Non-pigmented ciliary epithelial cell (primary cell): ENCODE results near the gene HSCB.
A peak's percentile ranks its signal among the peaks of the same experiment; 100 is the strongest.
"Not testable (repeated sequence)": the region's sequence is repeated elsewhere in the genome, so short reads cannot be mapped to it uniquely, and the experiment has no call there.

Experiments
- DNase-seq: peaks from one replicate; pipeline ENCODE4 v3.0.0-alpha.2; 2010; ENCODE audit warnings: low read depth

HSCB gene, protein sequence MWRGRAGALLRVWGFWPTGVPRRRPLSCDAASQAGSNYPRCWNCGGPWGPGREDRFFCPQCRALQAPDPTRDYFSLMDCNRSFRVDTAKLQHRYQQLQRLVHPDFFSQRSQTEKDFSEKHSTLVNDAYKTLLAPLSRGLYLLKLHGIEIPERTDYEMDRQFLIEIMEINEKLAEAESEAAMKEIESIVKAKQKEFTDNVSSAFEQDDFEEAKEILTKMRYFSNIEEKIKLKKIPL

DNA sequence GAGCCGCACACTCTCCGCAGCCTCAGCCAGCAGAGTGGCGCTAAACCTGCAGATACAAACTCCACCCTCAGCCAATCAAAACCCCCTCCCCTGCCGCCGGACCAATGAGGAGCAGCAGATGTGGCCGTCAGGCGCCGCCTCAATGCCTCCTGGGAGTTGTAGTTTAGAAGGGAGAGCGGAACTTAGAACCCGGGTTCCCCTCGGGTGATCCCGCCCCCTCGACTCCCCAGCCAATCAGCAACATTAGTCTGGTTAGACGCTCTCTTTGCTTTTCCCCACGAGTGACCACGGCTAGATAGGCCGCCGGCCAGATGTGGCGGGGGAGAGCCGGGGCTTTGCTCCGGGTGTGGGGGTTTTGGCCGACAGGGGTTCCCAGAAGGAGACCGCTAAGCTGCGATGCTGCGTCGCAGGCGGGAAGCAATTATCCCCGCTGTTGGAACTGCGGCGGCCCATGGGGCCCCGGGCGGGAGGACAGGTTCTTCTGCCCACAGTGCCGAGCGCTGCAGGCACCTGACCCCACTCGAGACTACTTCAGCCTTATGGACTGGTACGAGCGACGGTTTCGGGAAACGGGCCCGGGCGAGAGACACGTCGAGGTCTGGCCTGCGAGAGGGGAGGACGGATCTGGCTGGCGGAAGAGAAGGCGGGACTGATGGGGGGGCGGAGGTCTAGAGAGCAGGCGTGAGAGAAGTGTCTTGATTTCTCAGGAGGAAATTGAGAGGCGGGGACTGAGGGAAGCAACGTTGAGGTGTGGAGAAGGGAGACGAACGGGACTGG lies at the start of gene HSCB, which contains the start of gene CHEK2:
Gene HSCB (plus strand): TSS at position 255 of the 777 bp plus-strand sequence. CDS start 57 bp downstream, at position 312.
Gene CHEK2 (minus strand): TSS at position 36 of the 777 bp plus-strand sequence. CDS start 7,099 bp downstream, outside the sequence.
- DNase-seq, result peak; percentile 94

DNA sequence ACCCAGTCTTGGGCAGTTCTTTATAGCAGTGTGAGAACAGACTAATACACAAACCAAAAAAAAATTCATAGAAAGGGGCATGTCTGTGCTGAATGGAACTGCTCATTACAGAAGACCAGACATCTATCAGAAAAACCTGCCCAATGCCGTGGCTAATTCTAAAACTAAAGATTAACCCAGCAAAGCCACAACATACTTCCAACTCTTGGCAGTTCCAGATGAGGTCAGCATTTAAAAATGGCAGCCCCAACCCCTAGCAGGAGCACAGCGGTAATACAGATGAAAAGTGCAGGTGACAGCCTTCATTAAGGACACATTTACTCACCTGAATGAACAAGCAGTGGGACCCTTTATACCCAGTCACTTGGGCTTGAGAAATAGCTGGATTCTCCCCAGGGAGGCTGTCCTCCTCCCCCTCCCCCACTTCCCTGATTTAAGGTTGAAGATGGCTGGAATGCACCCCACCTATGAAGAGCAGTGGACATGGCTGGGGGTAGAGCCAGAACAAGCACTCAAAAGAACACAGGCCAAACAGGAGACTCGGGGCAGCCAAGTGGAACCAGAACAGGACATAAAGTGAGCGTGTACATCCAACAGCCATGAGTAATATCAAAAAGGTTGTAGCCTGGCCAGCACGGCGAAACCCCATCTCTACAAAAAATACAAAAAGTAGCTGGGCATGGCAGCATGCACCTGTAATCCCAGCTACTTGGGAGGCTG lies 48.6 kb upstream of the HSCB start:
- DNase-seq, result not testable (repeated sequence)

DNA sequence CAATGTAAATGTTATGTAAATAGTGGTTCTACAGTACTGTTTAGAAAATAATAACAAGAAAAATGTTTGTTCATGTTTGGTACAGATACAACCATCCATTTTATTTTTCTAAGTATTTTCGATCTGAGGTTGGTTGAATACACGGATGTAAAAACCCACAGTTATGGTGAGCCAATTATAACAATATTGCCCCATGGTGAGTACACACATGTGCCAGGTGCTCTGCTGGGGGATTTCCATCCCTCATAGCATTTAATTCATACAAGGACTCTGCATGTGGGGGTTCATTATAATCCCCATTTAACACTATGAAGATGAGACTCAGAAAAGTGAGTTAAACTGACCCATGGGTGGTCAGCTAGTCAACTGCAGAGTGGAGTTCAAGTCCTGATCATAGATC lies 38.9 kb upstream of the HSCB start:
- DNase-seq, result no peak

DNA sequence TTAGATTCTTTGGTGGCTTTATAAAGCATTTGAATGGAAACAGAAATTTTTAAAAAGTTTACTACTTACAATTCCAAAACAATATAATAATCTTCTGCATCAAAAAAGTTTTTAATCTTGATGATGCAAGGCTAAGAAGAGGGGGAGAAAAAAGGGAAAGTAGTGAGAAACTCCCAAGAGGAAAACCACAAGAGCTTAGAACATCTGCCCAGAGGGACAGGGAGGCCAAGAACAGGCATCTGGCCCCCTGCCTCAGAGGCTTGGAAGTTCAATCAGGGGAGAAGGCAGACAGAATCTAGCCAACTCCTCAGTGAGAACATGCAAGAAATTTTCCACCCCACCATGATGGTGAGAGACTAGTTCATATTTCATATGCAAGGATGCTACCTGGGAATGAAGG lies 38.4 kb upstream of the HSCB start:
- DNase-seq, result no peak

DNA sequence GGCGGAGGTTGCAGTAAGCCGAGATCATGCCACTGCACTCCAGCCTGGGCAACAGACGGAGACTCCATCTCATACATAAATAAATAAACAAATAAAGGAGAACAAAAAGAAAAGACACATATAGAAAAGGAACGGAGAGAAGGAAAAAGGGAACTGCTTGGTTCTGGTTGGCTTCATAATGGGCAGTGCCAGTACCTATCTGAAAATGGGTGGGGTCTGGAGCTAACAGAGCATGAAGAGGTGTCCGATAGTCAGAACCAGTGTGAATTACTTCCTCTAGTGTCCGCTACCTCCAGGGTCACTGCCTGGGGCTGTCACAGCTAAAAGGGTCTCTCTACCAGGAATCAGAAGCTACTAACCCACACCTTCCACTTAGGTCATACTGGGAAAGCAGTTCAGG lies 35.0 kb upstream of the HSCB start:
- DNase-seq, result no peak

DNA sequence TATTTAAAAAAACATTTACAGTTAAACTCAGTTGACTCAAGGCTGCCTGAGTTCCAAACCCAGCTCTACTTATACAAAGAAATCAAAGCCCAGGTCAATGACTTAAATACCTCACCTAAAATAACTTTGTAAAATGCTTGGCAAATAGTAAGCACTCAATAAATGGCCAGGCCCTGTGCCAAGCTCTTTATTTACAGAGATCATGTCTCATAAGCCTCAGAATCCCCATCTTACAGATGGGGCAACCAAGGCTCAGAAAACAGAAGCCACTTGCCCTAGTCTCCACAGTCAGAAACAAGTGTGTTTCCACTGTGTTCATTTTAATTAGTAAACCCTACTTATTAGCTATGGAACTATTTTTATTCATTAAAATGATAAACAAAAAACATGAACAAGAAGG lies 31.7 kb upstream of the HSCB start:
- no peak for DNase-seq

DNA sequence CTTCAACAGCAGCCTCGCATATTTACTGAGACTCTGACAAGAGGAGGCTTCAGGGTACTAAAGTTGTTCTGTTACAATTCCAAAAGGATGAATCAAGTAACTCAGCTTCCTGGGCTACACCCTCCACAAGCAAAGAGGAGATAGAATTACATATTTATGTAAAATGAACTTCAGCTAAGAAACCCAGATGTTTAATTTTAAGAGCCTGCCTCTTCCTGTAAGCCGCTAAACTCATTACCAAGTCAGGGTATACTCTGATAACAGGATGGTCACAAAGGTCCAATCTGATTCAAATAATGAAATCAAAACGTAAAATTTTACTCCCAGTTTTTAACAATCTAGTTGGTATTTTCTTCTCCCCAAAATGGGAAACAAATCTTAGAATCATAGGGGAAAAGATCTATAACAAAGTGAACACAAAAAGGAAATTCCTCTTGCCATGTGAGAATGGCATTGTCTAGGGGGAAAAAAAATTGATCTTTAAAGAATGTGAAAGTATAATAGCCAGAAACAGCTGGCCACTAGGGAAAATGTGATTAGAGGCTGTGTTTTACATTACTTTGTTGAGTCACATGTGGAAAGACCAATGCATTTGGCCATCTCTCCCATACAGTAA lies 31.2 kb upstream of the HSCB start:
- DNase-seq, result peak; percentile 76

DNA sequence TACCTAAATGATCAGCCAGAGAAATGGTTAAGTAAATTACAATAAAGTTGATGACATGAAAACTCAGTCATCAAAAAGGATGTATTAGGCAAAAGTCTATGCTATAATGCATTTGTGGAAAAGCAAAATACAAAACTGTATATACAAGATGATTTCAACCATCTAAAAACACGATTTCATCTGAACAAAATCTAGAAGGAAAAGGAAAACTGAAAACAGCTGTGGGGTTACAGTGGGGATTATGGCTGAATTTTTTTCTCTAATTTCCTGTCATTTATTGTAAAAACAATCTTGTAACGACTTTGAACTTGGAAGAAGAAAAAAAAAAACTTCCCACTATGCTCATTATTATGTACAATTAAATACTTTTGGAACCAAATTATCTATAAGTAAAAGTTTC lies 30.5 kb upstream of the HSCB start:
- no peak for DNase-seq

DNA sequence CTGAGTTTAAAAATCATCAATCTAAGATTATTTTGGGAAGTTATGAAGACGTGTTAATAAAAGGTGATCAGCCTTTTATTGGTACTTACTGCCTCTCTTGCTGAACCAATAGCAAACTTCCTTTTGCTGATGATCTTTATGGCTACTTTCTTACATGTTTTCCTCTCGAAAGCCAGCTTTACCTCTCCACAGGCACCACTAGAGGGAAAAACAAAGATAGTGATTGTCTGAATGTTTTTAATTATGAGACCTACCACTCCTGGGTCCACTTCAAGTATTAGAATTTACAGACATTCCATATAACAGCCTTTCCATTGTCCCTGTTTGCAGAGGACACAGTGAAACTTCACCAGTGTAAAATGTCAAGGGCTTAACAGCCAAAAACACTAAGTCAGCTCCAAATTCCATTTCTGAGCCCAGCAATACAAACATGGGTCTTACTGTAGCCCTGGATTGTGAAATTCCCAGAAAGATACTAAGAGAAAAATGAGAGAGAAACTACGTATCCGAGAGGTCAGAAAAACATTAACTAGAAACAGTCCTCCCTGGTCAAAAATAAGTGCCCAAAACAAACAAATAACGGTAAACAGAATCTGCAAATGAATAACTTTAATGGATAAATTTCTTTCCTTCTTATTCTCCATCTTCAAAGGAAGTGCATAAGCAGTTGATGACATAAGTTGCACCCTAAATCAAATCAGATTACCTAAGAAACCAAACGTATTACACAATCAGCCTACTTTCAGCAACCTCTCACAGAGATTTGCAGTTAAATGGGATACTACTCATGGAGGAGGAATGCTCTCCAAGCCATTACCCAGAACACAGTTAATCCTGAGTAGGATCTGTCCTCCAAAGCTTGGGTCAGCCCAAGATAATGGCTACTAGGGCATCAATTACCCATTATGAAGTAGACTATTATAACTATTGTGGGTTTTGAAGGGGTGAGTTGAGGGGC lies 29.7 kb upstream of the HSCB start:
- peak; percentile 96 for DNase-seq

DNA sequence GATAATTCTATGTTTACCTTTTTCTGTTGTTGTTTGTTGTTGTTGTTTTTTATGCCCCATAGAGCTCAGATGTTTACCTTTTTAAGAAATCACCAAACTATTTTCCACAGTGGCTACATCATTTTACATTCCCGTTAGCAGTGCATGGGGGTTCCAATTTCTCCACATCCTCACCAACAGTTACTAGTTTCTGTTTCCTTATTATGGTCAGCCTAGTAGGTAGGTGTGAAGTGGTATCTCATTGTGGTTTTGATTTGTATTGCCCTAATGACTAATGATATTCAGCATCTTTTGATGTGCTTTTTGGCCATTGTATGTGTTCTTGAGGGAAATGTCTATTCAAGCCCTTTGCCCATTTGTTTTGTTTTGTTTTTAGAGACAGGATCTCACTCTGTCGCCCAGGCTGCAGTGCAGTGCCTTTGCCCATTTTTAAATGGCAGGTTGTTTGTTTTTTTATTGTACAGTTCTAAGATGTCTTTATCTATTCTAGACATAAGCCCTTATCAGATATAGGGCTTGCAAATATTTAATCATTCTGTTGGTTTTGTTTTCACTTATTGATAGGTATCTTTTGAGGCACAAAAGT lies 27.7 kb upstream of the HSCB start:
- DNase-seq, result no peak

DNA sequence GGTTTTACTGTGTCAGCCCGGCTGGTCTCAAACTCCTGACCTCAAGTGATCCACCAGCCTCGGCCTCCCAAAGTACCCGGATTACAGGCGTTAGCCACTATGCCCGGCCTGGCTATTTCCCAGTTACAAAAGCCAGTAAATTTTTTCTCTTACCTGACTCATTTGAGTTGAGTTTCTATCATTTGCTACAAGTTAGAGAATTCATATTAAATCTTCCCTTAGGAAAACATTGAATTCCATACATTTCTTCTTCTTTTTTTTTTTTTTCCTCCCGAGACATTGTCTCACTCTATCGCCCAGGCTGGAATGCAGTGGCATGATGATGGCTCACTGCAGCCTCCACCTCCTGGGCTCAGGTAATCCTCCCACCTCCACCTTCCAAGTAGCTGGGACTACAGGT lies 26.2 kb upstream of the HSCB start:
- DNase-seq, result no peak

DNA sequence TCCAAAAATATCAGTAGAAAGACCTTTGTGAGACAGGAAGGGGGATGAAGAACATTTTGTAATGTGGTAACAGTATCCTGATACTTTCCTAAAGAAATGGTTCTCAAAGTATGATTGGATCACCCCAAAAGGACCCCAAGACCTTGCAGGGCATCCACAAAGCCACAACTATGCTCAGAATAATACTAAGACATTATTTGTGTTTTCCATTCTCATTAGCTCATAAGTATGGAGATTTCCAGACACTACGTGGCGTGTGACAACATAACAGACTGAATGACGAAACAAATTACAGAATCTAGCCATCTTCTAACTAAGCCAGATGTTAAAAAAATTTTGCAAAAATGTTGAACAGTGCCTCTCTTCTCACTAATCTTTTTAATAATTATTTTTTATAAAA lies 25.2 kb upstream of the HSCB start:
- peak; percentile 35 for DNase-seq

DNA sequence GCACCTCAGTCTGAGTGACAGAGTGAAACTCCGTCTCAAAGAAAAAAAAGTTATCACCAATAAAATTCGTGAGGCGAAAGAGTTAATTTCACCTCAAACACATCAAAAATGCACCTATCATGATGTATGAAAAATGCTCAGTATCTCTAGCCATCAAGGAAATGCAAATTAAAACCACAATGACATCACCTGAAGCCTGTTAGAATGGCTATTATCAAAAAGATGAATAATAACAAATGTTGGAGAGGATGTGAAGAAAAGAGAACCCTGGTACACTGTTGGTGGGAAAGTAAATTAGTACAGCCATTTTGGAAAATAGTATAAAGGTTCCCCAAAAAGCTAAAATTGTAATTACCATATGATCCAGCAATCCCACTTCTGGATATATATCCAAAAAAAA lies 23.8 kb upstream of the HSCB start:
- DNase-seq, result no peak

DNA sequence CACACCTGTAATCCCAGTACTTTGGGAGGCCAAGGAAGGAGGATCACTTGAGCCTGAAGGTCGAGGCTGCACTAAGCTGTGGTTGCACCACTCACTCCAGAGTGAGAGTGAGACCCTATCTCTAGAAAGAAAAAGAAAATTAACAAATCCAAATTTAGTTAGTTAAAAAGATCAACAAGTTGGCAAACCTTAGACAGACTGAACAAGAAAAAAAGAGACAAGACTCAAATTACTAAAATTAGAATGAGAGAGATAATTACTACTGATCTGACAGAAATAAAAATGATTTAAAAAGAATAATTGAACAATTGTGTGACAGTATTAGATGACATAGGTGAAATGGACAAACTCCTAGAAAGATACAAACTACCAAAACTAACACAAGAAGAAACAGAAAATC lies 13.8 kb upstream of the HSCB start:
- DNase-seq, result no peak

DNA sequence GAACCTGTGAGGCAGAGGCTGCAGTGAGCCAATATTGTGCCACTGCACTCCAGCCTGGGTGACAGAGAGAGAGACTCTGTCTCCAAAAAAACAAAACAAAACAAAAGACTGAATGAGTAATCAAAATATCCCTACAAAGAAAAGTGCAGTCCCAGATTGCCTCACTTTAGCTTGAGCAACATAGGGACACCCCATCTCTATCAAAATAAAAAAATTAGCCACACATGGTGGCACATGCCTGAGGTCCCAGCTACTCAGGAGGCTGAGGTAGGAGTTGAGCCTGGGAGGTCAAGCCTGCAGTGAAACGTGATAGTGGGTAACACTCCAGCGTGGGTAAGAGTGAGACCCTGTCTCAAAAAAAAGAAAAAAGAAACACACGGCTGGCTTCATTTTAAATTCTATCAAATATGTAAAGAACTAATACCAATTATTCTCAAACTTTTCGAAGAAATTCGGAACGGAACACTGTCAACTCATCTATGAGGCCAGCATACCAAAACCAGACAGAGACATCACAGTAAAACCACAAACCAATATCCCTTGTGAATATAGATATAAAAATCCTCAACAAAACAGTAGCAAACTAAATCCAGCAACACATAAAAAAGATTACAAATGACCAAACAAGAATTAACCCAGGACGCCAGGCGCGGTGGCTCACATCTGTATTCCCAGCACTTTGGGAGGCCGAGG lies 13.1 kb upstream of the HSCB start:
- DNase-seq, result no peak

DNA sequence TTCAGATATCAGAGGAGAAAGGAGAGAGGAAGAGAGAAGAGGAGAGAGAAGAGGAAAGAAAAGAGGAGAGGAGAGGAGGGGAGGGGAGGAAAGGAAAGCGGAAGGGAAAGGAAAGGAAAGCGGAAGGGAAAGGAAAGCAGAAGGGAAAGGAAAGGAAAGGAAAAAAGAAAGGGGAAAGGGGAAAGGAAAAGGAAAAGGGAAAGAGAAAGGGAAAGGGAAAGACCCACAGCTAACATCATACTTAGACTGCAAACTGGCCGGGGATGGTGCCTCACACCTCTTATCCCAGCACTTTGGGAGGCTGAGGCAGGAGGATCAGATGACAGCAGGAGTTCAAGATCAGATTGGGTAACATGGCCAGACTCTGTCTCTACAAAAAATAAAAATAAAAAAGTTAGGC lies 11.7 kb upstream of the HSCB start:
- DNase-seq, result no peak

DNA sequence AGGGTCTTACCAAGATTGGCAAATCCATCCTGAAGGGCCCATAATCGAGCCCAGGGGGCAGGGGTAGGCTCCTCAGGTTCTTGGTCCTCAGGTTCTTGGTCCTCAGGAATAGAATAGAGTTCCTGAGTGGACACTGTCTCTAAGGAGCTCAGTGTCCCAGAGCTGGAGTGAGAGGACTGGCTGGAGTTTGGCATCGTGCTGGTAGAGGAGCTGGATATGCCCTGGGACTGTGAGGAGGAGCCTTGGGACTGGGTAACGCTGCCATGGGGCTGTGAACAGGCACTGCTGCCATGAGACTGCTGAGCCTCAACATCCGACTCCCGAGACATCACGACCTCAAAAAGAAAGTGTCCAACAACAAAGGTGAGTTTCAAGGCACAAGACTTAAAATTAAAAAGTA lies 7.4 kb upstream of the HSCB start:
- no peak for DNase-seq

DNA sequence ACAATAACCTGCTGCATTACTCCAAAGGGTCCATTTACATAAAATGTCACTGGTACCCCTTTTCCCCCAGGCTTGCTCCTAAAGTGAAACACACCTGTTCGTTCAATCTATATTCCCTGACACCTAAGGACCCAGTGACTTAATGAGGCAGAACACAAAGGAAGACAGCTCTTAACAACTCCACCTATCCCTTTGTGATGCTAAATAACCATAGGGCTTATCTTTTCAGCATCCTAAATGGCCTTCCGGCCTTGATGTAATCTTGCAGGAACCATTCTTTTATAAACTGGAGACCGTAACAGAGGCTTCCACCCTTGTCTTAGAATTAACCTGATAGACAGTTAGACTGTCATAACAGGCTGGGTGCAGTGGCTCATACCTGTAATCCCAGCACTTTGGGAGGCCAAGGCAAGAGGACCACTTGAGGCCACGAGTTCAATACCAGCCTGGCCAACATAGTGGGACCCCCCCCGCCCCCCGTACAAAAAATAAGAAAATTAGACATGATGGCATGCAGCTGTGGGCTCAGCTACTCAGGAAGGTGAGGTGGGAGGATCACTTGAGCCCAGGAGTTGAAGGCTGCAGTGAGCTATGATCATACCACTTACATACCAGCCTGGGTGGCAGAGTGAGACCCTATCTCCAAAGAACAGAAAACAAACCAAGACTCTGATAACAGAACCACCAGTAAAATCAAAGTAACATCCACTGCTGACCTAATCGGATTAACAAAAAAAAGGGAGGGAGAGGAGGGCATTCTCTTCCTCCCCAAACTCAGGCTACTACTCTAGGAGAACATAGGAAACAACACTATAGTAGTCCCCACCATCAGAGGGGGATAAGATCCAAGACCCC lies 5.3 kb upstream of the HSCB start:
- no peak for DNase-seq

DNA sequence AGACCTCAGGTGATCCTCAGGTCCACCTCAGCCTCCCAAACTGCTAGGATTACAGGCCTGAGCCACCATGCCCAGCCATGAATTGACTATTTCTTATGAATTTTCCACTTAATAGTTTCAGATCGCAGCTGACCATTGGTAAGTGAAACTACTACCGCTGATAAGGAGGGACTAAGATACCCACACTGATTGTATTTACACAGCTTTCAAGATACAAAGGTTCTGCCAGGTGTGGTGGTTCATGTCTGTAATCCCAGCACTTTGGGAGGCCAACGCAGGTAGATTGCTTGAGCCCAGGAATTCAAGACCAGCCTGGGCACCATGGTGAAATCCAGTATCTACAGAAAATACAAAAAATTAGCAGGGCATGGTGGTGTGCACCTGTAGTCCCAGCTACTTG lies 4.1 kb upstream of the HSCB start:
- no peak for DNase-seq
